GM13976 (cell line): Measurements from ENCODE around the gene ZNF785.
"Not testable (repeated sequence)": the region's sequence is repeated elsewhere in the genome, so short reads cannot be mapped to it uniquely, and the experiment has no call there.

Experiments
- DNase-seq: peaks from one replicate; pipeline ENCODE4 v3.0.0; 2012; ENCODE audit warnings: low spot score
- CTCF ChIP-seq: IDR thresholded peaks from 2 replicates; pipeline ENCODE4 v1.5.1; 2012; ENCODE audit warnings: borderline replicate concordance, mild to moderate bottlenecking; ENCODE audit not compliant: insufficient read depth; ENCODE audit errors: extremely low read depth, missing control alignments, control extremely low read depth
- in situ Hi-C: fragments of 300-500 bp; cut with MboI; formaldehyde crosslinking; loops from one replicate; pipeline ENCODE4 v1.12.0; 2022; ENCODE audit warnings: low sequenced_read_pairs, mixed read lengths, inconsistent platforms; ENCODE audit not compliant: unreplicated experiment

Gene ZNF785

GRCh38 chr16:30603945-30604315 is 18.4 kb upstream of the ZNF785 start:
- in situ Hi-C loops, result loop anchor here (25.0 kb wide), 2 partner anchors 167 to 492 kb away; partner anchors contain the start of genes DCTPP1, GDPD3, MAPK3 and SEPHS2
- no peak for TF ChIP-seq CTCF
- DNase-seq, result no peak

GRCh38 chr16:30602616-30603277 is 17.2 kb upstream of the ZNF785 start:
- in situ Hi-C loops, result loop anchor here (25.0 kb wide), 2 partner anchors 165 to 490 kb away; partner anchors contain the start of genes DCTPP1, GDPD3, MAPK3 and SEPHS2
- DNase-seq, result no peak
- no peak for TF ChIP-seq CTCF

GRCh38 chr16:30601966-30602365 is 16.5 kb upstream of the ZNF785 start:
- DNase-seq, result no peak
- in situ Hi-C loops, result loop anchor here (25.0 kb wide), 2 partner anchors 165 to 490 kb away; partner anchors contain the start of genes DCTPP1, GDPD3, MAPK3 and SEPHS2

GRCh38 chr16:30600929-30601328 is 15.4 kb upstream of the ZNF785 start:
- no peak for TF ChIP-seq CTCF
- in situ Hi-C loops, result loop anchor here (25.0 kb wide), 2 partner anchors 164 to 489 kb away; partner anchors contain the start of genes DCTPP1, GDPD3, MAPK3 and SEPHS2
- no peak for DNase-seq

More at GRCh38 chr16:30601966-30602365, 16.5 kb upstream of the ZNF785 start:
- no peak for TF ChIP-seq CTCF

- in situ Hi-C loops, result loop anchor here (25.0 kb wide), 2 partner anchors 163 to 488 kb away; partner anchors contain the start of genes DCTPP1, GDPD3, MAPK3 and SEPHS2
- DNase-seq, result no peak
- no peak for TF ChIP-seq CTCF
These were observed 14.7 kb upstream of the ZNF785 start for GRCh38 chr16:30600215-30600614.

GRCh38 chr16:30592871-30593270 is 7.4 kb upstream of the ZNF785 start:
- DNase-seq, result no peak
- in situ Hi-C loops, result no loop called here
- TF ChIP-seq CTCF, result no peak

GRCh38 chr16:30590869-30591268 is 5.4 kb upstream of the ZNF785 start:
- DNase-seq, in situ Hi-C loops: not testable (repeated sequence)

- DNase-seq, in situ Hi-C loops: not testable (repeated sequence)
These were observed 4.1 kb upstream of the ZNF785 start for GRCh38 chr16:30589582-30589981.
